HepG2 (cell line): ENCODE results near the gene ASXL1. TPM values are rescaled to one million over a fixed set of nuclear protein-coding genes. Genes with fewer than 3 reads are reported as not detected.
A peak's percentile ranks its signal among the peaks of the same experiment; 100 is the strongest.

Experiments
- ATAC-seq: fragments of 200-7000 bp; cut with Tn5 transposase; 3 replicates; pipeline ENCODE4 v1.9.1; 2020; ENCODE audit warnings: mild to moderate bottlenecking, moderate library complexity
- BruUV-seq: library from RNA; stranded (reverse); fragments of 400-500 nt; replicated peaks from 2 replicates; lab custom pipeline; 2021; lab: Mats Ljungman, UMichigan
- CTCF ChIA-PET: fragments of 300-600 bp; formaldehyde crosslinking; extraction: SDS; loops from one replicate; lab custom pipeline; 2021; ENCODE audit warnings: low total read pairs, inconsistent platforms, low intra/inter-chr PET ratio; lab: Yijun Ruan, JAX
- POLR2A ChIA-PET: fragments of 350-600 bp; sonication (Branson Sonifier 250); formaldehyde crosslinking; loops from one replicate; lab custom pipeline; 2020; ENCODE audit warnings: antibody characterized with exemption, inconsistent platforms; lab: Yijun Ruan, JAX
- DNase-seq: peaks from one replicate; pipeline ENCODE4 v3.0.0-alpha.2; 2015; ENCODE audit warnings: low spot score
- FAIRE-seq: peaks from 3 replicates; lab custom pipeline; 2011; peaks lifted over from hg19 to GRCh38; lab: Jason Lieb, UNC
- H2AFZ ChIP-seq: one replicate; pipeline ENCODE4 v1.6.1; 2011; ENCODE audit warnings: low read length, inconsistent platforms
- H3K27ac ChIP-seq: fragments of 300-600 bp; 3 replicates; pipeline ENCODE4 v1.8.0; 2011; ENCODE audit warnings: mixed run types, mild to moderate bottlenecking, mixed read lengths, low read length, inconsistent platforms; ENCODE audit not compliant: insufficient read depth; ENCODE audit errors: extremely low read length
- H3K27me3 ChIP-seq, 2 experiments: fragments of 200-600 bp in 1 of 2; 2 replicates in 1 of 2; 3 replicates in 1 of 2; pipeline versions ENCODE4 v1.6.0 to v1.8.0; 2011; ENCODE audit warnings: low read length in 2 of 2, mild to moderate bottlenecking in 2 of 2, moderate library complexity in 2 of 2, inconsistent platforms in 1 of 2; ENCODE audit not compliant: insufficient read depth in 2 of 2, control insufficient read depth in 1 of 2
- H3K36me3 ChIP-seq, 2 experiments: fragments of 200-600 bp in 1 of 2; replicated peaks in 1 of 2; 2 replicates in 1 of 2; 3 replicates in 1 of 2; pipeline versions ENCODE4 v1.5.1 to v1.8.0; 2011; ENCODE audit warnings: low read length in 2 of 2, inconsistent platforms in 1 of 2; ENCODE audit not compliant: insufficient read depth in 2 of 2, control insufficient read depth in 1 of 2
- H3K4me1 ChIP-seq: 2 replicates; pipeline ENCODE4 v1.5.1; 2012; ENCODE audit warnings: low read length, inconsistent platforms; ENCODE audit not compliant: insufficient read depth
- H3K4me2 ChIP-seq: 2 replicates; pipeline ENCODE4 v1.6.0; 2011; ENCODE audit warnings: low read depth, low read length, inconsistent platforms
- H3K4me3 ChIP-seq, 3 experiments: fragments of 200-600 bp in 1 of 3; sonication (generic), shearing (Covaris generic) in 1 of 3; replicated peaks in 1 of 3; 2 replicates each; pipeline ENCODE4 v1.5.1; 2011 to 2016; ENCODE audit warnings: low read length in 3 of 3, inconsistent platforms in 2 of 3, low read depth in 2 of 3, mild to moderate bottlenecking in 2 of 3, control low read depth in 1 of 3, mixed read lengths in 1 of 3; ENCODE audit not compliant: insufficient read depth in 1 of 3
- H3K79me2 ChIP-seq: one replicate; pipeline ENCODE4 v1.6.1; 2011; ENCODE audit warnings: low read length, inconsistent platforms; ENCODE audit not compliant: insufficient read depth
- H3K9ac ChIP-seq: 2 replicates; pipeline ENCODE4 v1.6.0; 2011; ENCODE audit warnings: mild to moderate bottlenecking, low read depth, low read length, inconsistent platforms; ENCODE audit not compliant: insufficient read depth
- H3K9me3 ChIP-seq: 2 replicates; pipeline ENCODE4 v1.5.1; 2012; ENCODE audit warnings: mild to moderate bottlenecking, low read length
- H4K20me1 ChIP-seq: 2 replicates; pipeline ENCODE4 v1.6.0; 2011; ENCODE audit warnings: inconsistent platforms, mild to moderate bottlenecking, low read length, moderate library complexity; ENCODE audit not compliant: insufficient read depth
- AHR ChIP-seq: IDR thresholded peaks from 2 replicates; pipeline ENCODE4 v1.6.1; 2018; ENCODE audit warnings: missing genetic modification reagents, missing compliant biosample characterization
- MIXL1 ChIP-seq: IDR thresholded peaks from 2 replicates; pipeline ENCODE4 v1.6.1; 2016
- NR1H2 ChIP-seq: sonication (generic); formaldehyde crosslinking; IDR thresholded peaks from 2 replicates; pipeline ENCODE4 v1.8.1; 2022; ENCODE audit warnings: low read depth, missing genetic modification reagents, borderline replicate concordance
- RORA ChIP-seq: sonication (generic); formaldehyde crosslinking; IDR thresholded peaks from 2 replicates; pipeline ENCODE4 v1.5.0; 2020; ENCODE audit warnings: mild to moderate bottlenecking, missing genetic modification reagents, moderate library complexity
- XBP1 ChIP-seq: sonication (generic); formaldehyde crosslinking; IDR thresholded peaks from 2 replicates; pipeline ENCODE4 v1.5.0; 2020; ENCODE audit warnings: missing genetic modification reagents
- ZFP41 ChIP-seq: sonication (generic); formaldehyde crosslinking; IDR thresholded peaks from 2 replicates; pipeline ENCODE4 v1.4.0; 2020; ENCODE audit warnings: mild to moderate bottlenecking, missing genetic modification reagents, borderline replicate concordance
- ZNF101 ChIP-seq: sonication (generic); formaldehyde crosslinking; IDR thresholded peaks from 2 replicates; pipeline ENCODE4 v1.4.0; 2020; ENCODE audit warnings: mild to moderate bottlenecking, low read depth, missing genetic modification reagents, borderline replicate concordance
- ZNF20 ChIP-seq: sonication (generic); formaldehyde crosslinking; IDR thresholded peaks from 2 replicates; pipeline ENCODE4 v1.4.0; 2020; ENCODE audit warnings: mild to moderate bottlenecking, moderate library complexity, missing genetic modification reagents
- ZNF296 ChIP-seq: sonication (generic); formaldehyde crosslinking; conservative IDR thresholded peaks from 2 replicates; pipeline ENCODE4 v1.5.0; 2020; ENCODE audit warnings: mild to moderate bottlenecking, missing genetic modification reagents
- ZNF30 ChIP-seq: sonication (generic); formaldehyde crosslinking; IDR thresholded peaks from 2 replicates; pipeline ENCODE4 v1.5.0; 2020; ENCODE audit warnings: mild to moderate bottlenecking, missing genetic modification reagents
- ZNF567 ChIP-seq: sonication (generic); formaldehyde crosslinking; IDR thresholded peaks from 2 replicates; pipeline ENCODE4 v1.8.1; 2023; ENCODE audit warnings: mild to moderate bottlenecking, missing genetic modification reagents, borderline replicate concordance
- ZNF652 ChIP-seq: IDR thresholded peaks from 2 replicates; pipeline ENCODE4 v1.6.1; 2016; ENCODE audit warnings: low read depth, borderline replicate concordance
- ZSCAN30 ChIP-seq: sonication (generic); formaldehyde crosslinking; IDR thresholded peaks from 2 replicates; pipeline ENCODE4 v1.5.0; 2020; ENCODE audit warnings: mild to moderate bottlenecking, missing genetic modification reagents
- WGBS: methylation state at CpG from one replicate; pipeline ENCODE4 v1.1.6; 2017; ENCODE audit warnings: low lambda C conversion rate; 5-methylcytosine and 5-hydroxymethylcytosine counted together
- in situ Hi-C: cut with HindIII; loops from 2 replicates; pipeline ENCODE4 v1.10.0; 2017; ENCODE audit warnings: low pct_unique_long_range_greater_than_20kb; ENCODE audit not compliant: extremely low pct_ligation_motif_present
- intact Hi-C: fragments of 100-400 bp; cut with micrococcal nuclease; formaldehyde crosslinking; loops from one replicate; pipeline ENCODE4 v1.10.0; 2022; ENCODE audit not compliant: unreplicated experiment
- polyA plus RNA-seq, 8 experiments: library from polyadenylated mRNA; depleted of rRNA in 3 of 8; stranded (reverse) in 7 of 8; unstranded in 1 of 8; fragments of >200 nt; fragmentation: Illumina TruSeq in 4 of 8; extraction: Trizol in 4 of 8; gene quantifications; 2 replicates each; pipeline versions ENCODE4 v1.2.1 to v1.2.3, GENCODE V29; 2011 to 2016; ENCODE audit warnings: low read depth in 4 of 8, missing spikeins in 1 of 8, mixed read lengths in 1 of 8; ENCODE audit not compliant: insufficient read depth in 1 of 8
- total RNA-seq, 5 experiments: library from RNA; depleted of rRNA; stranded (reverse); fragments of >200 nt; fragmentation: Illumina TruSeq; extraction: Trizol; gene quantifications; 2 replicates each; pipeline ENCODE4 v1.2.3, GENCODE V29; 2016; ENCODE audit warnings: low read depth in 1 of 5
- TF ChIP-seq, protein P1 (sequence below): IDR thresholded peaks from 2 replicates; pipeline ENCODE4 v1.6.1; 2016; ENCODE audit warnings: low read depth, missing genetic modification reagents, missing compliant biosample characterization
- TF ChIP-seq, protein P2 (sequence below): sonication (generic); formaldehyde crosslinking; IDR thresholded peaks from 2 replicates; pipeline ENCODE4 v1.5.1; 2020; ENCODE audit warnings: mild to moderate bottlenecking, missing genetic modification reagents, moderate library complexity
- TF ChIP-seq, protein P3 (sequence below): sonication (generic); formaldehyde crosslinking; IDR thresholded peaks from 2 replicates; pipeline ENCODE4 v1.5.0; 2020; ENCODE audit warnings: missing genetic modification reagents, mild to moderate bottlenecking, borderline replicate concordance

The ASXL1 gene
- total and polyA plus RNA-seq, 2 of the 13 experiments (the other 11 are each of a cell fraction or from before 2014, with no cell fraction given), result 62.1 to 74.8 TPM

DNA sequence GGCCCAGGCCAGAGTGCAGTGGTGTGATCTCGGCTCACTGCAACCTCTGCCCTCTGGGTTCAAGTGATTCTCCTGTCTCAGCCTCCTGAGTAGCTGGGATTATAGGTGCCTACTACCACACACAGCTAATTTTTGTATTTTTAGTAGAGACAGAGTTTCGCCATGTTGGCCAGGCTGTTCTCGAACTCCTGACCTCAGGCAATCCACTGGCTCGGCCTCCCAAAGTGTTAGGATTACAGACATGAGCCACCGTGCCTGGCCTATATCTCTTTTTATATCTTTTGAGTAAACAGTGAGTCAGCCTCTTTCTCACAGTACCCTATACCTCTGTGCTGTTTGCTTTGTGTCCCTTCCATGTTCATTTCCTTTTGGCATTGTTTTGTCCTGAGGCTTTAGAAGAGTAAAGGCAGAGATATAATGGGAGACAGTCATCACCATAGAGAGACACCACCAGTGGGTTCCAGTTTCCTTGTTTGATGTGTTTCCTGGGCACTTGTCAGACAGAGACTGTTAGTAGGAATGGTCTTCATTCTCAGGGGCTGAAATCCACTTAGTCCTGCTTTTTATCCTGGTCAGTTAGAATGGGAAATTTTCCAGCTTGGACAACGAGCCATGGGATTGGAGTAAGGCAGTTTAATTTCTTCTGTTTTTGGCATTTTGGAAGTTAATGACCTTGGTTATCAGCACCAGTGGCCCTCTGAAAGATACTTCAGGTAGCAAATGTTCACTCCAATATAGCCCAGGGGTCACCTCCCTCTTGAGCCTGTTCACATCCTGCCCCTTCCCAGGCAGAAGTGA is 32.2 kb upstream of the ASXL1 start:
- WGBS, result 19% methylated on average over 6 of the region's 6 CpGs
- POLR2A ChIA-PET, result interaction anchor here (0.7 to 4.5 kb wide), 10 partner anchors 9 to 82 kb away, joined by 3 to 39 read pairs (median 3); partner anchors contain the start of gene ASXL1
- H3K36me3 ChIP-seq, result peaks cover under 1 to 7% of the 10 kb centered on the region in 2 experiments; a peak in 3 of 5 replicates
- TF ChIP-seq, protein P1, sequence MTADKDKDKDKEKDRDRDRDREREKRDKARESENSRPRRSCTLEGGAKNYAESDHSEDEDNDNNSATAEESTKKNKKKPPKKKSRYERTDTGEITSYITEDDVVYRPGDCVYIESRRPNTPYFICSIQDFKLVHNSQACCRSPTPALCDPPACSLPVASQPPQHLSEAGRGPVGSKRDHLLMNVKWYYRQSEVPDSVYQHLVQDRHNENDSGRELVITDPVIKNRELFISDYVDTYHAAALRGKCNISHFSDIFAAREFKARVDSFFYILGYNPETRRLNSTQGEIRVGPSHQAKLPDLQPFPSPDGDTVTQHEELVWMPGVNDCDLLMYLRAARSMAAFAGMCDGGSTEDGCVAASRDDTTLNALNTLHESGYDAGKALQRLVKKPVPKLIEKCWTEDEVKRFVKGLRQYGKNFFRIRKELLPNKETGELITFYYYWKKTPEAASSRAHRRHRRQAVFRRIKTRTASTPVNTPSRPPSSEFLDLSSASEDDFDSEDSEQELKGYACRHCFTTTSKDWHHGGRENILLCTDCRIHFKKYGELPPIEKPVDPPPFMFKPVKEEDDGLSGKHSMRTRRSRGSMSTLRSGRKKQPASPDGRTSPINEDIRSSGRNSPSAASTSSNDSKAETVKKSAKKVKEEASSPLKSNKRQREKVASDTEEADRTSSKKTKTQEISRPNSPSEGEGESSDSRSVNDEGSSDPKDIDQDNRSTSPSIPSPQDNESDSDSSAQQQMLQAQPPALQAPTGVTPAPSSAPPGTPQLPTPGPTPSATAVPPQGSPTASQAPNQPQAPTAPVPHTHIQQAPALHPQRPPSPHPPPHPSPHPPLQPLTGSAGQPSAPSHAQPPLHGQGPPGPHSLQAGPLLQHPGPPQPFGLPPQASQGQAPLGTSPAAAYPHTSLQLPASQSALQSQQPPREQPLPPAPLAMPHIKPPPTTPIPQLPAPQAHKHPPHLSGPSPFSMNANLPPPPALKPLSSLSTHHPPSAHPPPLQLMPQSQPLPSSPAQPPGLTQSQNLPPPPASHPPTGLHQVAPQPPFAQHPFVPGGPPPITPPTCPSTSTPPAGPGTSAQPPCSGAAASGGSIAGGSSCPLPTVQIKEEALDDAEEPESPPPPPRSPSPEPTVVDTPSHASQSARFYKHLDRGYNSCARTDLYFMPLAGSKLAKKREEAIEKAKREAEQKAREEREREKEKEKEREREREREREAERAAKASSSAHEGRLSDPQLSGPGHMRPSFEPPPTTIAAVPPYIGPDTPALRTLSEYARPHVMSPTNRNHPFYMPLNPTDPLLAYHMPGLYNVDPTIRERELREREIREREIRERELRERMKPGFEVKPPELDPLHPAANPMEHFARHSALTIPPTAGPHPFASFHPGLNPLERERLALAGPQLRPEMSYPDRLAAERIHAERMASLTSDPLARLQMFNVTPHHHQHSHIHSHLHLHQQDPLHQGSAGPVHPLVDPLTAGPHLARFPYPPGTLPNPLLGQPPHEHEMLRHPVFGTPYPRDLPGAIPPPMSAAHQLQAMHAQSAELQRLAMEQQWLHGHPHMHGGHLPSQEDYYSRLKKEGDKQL (CRISPR knock-in tag), result peak; percentile 77
- TF ChIP-seq ZNF567 (CRISPR knock-in tag) (peak; percentile 42; the same call in 1 of the 2 replicates), ZNF652 (no peak; the same call in 1 of the 2 replicates), NR1H2 (CRISPR knock-in tag) (no peak), MIXL1 (peak; percentile 74; the same call in 1 of the 2 replicates), ZNF101 (CRISPR knock-in tag) (no peak), ZNF30 (CRISPR knock-in tag) (no peak), XBP1 (CRISPR knock-in tag) (peak; percentile 48; the same call in 1 of the 2 replicates), ZNF20 (CRISPR knock-in tag) (no peak), RORA (CRISPR knock-in tag) (no peak), AHR (CRISPR knock-in tag) (no peak), ZNF296 (CRISPR knock-in tag) (no peak), ZFP41 (CRISPR knock-in tag) (no peak), ZSCAN30 (CRISPR knock-in tag) (no peak)
- TF ChIP-seq, protein P2, sequence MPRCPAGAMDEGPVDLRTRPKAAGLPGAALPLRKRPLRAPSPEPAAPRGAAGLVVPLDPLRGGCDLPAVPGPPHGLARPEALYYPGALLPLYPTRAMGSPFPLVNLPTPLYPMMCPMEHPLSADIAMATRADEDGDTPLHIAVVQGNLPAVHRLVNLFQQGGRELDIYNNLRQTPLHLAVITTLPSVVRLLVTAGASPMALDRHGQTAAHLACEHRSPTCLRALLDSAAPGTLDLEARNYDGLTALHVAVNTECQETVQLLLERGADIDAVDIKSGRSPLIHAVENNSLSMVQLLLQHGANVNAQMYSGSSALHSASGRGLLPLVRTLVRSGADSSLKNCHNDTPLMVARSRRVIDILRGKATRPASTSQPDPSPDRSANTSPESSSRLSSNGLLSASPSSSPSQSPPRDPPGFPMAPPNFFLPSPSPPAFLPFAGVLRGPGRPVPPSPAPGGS (CRISPR knock-in tag), result no peak
- TF ChIP-seq, protein P3, sequence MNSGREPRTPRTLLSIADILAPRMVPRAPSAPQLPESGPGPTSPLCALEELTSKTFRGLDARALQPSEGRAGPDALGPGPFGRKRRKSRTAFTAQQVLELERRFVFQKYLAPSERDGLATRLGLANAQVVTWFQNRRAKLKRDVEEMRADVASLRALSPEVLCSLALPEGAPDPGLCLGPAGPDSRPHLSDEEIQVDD (CRISPR knock-in tag), result no peak

More for the DNA sequence above, 32.2 kb upstream of the ASXL1 start:
- Histone ChIP-seq H3K4me3 (peak overlapping the region in 1 of 3 experiments; percentile 8; a peak in 1 of 6 replicates), H2AFZ (no peak overlapping the region), H3K27ac (peak overlapping the region; percentile 86), H4K20me1 (no peaks in the 10 kb centered on the region), H3K79me2 (no peaks in the 10 kb centered on the region), H3K4me2 (peak overlapping the region; percentile 53), H3K27me3 (no peaks in the 10 kb centered on the region), H3K9me3 (no peaks in the 10 kb centered on the region), H3K4me1 (peaks cover 72% of the 10 kb centered on the region), H3K9ac (peak overlapping the region; percentile 67)
- ATAC-seq (peak; percentile 84), FAIRE-seq (peak; percentile 63), DNase-seq (peak; percentile 99)
- TSS peak; percentile 69 for BruUV-seq
- in situ Hi-C loops, result no loop called here
- intact Hi-C loops, result loop anchor here (1.0 to 5.0 kb wide), 3 partner anchors 37 to 119 kb away; partner anchors contain the start of genes PLAGL2 and POFUT1
- CTCF ChIA-PET, result interaction anchor here (1.3 kb wide), 1 partner anchor 11 kb away, joined by 3 read pairs; no protein-coding TSS in a partner anchor
